ENCODE data around the gene PLAC1.

The PLAC1 gene, protein sequence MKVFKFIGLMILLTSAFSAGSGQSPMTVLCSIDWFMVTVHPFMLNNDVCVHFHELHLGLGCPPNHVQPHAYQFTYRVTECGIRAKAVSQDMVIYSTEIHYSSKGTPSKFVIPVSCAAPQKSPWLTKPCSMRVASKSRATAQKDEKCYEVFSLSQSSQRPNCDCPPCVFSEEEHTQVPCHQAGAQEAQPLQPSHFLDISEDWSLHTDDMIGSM

DNA sequence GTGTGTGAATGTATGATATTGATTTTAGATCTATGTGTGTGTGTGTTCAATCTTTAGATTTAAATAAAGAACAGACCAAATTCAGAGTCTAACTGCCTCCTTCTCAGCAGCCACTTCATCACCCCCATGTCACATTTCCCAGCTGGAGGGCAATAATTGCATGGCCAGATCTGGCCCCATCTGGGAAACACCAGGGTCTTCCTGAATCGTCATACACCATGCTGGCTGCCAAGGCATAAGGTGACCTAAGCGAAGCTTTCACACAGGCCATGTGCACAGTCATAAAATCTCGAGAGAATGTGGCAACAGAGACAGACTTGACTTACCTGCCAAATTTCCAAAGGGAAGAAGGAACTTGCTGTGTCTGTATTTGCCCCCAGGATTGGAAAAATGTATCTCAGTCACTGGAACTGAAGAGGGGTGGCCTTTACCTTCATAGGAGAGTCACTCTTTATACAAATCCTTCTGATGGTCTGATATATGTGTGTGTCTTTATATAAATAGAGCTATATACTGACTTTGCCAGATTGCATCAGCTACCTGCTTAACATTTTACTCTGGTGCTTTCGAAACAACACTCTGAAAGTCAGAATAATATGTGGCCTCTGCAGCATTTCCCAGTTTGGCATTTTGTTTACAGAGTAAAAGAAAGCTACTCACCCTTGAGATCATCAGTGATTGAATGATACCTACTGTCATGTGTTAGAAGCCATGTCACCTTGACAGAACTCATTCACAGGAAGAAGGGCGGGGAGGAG is at the start of gene PLAC1:
PLAC1 (minus strand) TSS at position 470 of the 758 bp plus-strand sequence. CDS start 91,789 bp downstream, outside the sequence.
- no peak for DNase-seq

DNA sequence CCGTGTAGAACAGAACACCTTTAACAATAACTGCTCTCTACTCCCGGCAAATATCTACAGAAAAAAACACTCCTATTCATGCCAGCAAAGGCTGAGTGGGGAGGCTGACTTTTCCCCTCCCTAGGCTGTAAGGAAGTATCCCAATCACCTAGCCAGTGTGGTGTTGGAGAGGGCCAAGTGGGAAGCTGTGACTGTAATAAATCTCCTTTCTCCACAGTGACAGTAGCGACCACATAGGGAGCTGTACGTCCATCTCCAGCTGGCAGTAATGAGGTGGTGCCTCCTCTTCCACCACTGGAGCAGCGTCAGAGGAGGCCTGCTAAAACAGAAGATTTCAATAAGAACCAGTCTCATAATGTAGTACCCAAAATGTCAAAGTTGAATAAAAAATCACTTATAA is 47.9 kb upstream of the PLAC1 start:
- no peak for DNase-seq

DNA sequence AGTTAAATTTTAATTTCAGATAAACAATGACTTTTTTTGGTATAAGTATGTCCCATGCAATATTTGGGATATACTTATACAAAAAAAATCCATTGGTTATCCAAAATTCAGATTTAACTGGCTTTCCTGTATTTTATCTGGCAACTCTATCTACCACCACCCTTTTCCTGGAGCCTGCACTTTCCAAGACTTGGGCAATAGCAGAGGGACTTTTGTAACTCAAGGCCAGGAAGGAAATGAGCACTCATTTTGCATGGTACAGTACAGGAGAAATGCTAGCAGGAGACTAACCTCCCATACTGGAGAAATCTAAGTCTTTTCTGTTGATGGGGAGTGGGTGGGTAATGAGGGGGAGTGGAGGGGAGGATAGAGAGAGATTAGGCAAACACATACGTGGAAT is 37.7 kb upstream of the PLAC1 start:
- no peak for DNase-seq

DNA sequence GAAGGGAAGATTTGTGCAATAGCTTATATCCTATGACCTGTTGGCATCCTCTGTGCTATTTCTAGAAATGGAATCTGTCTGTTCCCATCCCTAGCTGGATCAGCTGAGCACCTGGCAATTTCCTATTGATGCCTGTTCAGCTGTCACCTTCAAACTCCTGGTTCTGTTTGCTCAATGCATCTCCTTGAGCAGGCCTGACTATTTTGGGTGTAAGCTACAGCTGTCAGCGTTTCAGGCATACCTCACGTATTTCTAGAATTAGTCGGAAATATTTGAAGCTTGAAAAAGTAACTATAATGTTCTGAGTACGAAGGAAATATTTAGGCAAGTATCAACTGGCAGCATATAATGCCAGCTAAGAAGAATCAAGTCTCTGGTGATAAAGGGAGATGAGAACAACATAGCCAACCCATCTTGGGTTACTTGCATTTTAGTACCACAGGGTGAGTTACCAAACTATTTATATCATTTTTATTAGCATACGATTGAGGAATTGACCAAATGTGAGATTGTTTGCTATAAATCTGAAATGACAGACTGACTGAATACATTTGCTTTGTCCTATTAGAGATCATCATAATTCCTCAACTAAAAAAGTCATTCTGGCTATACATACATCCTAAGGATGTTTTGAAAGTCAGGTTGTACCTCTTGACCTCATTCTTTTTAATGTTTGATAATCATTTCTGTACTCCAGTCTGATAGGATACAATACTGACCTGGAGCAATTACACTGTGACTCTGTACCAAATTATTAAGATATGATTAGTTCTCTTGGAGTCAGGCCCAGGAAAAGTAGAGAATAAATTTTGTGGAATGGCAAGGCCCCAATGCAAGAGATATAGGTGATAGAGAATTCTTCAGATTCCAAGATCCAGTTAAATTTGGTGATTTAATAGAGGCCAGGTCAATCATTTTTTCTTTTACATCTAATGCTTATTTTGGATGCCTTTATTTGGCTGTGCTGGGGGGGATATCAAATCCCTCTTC is 36.4 kb upstream of the PLAC1 start:
- DNase-seq: no peak

DNA sequence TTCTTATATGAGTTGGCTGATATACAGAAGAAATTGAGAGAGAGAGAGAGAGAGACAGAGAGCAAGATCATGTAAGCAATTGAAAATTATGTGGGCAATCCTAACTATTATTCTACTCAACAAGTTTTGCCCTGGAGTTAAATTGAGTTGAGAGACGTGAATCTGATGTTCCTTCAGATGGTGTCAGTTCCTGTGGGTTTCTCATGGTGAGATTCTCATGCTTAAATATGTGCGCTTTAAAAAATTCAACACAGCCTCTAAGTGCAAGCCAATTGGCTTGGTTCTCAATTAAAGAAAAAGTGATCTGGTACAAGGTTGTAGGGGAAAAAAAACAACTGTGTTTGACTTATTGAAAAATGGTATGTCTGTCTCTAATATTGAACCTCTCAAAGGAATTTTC is 35.4 kb upstream of the PLAC1 start:
- no peak for DNase-seq

DNA sequence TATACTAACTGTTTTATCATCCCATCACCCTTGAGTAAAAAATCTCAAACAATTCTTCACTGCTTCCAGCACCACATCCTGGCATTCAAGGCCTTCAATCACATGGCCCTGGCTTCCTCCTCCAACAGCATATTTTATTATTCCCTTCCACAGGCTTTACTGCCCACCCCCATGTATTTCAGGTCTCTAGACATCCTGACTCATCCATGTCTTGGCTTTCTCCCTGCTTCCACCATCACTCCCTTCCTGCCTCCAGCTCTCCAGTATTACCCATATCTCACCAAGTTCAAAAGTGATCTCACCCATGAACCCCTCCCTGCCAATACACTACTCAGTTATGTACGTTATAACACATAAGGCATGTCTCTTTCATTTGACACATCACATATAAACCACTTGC is 34.7 kb upstream of the PLAC1 start:
- DNase-seq: no peak

DNA sequence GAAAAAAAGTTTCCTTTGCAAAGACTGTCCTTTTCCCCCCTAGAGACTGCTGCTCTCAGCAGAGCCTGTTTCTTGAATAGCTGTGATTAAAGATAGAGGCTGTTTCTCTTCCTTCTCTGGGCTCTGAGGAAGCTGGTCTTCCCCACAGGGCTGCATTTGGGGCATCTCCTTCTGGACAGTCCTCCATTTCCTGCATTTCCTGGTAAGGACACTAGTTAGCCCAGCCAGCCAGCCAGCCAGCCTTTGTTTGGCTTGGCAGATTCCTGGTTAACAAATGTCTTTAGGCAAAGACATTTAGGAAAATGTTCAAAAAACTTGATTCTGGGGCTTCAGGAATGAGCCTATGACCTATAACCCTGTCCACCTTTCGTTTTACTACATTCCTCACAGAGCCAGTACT is 34.0 kb upstream of the PLAC1 start:
- no peak for DNase-seq

DNA sequence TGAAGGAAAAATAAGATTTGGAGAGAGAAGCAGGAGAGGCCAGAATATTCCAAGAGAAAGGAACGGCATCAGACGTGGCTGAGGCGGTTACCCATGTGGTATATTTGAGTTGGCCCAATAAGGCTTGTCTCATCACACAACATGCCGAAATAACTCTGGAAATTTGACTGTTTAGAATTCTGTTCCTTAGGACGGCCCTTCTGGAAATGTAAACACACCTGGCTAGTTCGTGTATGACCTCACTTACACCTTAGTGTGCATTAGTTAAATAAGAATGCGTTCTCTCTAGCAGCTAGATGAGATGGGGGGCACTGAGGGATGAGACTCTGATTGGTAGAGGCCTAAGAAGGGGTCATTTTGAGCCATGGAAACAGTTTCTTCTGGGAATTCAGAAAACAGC is 33.2 kb upstream of the PLAC1 start:
- DNase-seq: no peak

DNA sequence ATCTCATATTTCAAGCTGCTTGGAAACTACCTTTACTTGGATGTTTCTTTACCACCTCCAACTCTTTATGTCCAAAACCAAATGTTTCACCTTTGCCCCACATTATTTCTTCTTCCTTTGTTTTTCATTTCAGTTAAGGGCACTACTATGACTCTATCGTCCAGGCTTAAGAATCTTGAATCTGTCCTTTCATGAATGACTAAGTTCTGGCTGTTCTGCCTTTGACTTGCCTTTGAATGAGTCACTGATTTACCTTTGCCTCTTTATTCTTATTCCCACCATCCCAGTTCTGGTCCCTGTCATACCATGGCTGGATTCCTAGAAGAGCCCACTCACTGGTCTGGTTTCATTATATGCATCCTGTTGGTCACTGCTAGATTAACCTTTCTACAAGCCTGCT is 30.6 kb upstream of the PLAC1 start:
- no peak for DNase-seq

DNA sequence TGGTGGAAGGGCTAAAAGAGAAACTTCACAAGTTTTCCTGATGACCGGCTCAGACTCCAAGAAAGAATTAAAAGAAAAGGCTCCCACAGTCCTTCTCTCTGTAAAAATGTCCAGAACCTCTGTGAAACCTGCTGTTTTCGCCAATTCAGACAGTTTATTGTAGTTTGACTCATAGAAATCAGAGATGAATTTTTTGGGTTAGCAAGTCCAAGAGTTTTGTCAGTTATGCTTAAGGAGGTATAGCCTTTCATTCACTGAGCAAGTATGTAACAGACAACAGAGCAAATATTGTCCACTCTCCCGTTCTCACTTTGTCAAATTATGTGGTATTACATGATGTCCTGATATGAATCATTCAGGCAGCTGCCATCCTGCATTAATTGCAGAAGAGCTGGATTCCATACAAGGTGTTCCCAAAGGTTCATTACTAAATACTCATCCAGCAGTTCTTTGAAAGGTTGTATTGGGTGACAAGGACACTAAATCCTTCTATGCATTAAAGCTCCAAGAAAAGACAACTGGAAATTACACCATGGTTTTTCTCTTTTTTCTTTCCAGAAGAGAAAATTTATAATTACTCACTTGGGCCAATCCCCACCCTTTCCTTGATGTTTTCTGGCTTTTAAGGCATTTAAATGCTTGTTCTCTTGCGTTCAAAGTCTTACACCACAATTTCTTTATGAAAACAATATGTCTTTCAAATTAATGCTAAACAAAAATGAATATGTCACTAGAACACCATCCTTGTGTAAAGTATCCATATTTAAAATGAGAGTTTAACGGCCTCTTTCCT is 30.0 kb upstream of the PLAC1 start:
- no peak for DNase-seq

DNA sequence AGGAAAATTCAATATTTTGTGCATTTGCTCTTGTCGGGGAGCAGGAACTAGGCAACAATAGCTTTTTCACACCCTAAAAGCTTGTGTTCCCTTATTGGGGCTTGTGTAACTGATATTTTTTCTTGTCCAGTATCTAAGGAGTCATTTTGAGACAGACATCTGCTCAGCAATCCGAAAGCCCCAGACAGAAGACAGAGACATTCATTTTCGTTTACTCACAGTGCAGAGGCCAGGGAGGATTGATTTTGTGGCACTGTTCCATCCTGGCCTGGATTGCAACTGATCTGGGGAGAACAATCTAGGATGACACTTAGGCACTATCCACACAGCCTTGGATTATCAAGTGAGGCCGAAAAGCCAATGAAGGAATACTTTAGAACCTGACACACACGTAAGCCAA is 27.4 kb upstream of the PLAC1 start:
- DNase-seq: no peak

DNA sequence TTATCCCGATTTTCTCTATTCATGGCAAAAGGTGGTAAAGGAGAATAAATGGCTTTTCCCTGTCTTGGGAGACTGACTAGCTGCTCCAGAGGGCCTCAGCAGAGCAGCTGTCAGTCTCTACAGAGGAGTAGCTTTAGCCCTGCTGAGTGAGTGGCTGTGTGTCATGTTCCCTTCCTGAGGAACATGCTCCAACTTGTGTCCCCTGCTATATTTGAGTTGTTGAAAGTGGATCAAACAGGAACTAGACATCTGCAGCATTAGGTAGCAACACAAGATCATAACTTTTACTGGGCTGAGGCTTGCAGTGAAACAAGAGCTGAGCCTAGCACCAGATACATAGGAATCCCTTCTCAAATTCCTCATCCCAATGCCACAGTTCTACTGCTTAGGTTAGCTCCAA is 26.7 kb upstream of the PLAC1 start:
- no peak for DNase-seq

DNA sequence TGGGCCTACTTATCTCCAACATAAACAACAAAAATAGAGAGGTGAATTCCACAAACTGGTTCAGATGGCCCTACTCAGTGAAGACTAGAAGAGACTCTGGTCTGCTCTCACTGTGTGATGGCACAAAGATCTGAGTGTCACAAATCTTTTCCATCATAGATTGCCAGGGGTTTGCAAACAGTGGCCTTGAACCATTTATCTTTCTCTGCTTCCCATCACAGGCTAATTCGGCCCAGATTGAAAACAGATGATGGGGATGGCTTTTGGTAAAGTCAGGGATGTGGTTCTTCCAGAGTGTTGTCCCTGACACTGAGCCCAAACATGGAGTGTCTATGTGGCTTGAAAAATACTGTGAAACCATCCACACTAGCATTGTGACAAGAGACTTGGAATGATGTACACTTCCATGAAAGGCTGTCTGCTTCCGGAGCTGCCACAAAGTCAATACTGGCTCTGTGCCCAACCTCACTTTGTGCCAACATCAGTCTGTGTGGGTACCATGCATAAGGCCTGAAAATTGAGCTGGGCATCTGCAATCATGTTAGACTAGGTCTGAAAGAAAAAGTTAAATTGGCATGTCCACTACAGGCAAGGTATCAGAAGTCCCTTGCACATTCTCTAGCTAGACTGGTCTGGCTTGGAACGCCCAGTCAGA is 25.2 kb upstream of the PLAC1 start:
- peak; percentile 10 for DNase-seq

DNA sequence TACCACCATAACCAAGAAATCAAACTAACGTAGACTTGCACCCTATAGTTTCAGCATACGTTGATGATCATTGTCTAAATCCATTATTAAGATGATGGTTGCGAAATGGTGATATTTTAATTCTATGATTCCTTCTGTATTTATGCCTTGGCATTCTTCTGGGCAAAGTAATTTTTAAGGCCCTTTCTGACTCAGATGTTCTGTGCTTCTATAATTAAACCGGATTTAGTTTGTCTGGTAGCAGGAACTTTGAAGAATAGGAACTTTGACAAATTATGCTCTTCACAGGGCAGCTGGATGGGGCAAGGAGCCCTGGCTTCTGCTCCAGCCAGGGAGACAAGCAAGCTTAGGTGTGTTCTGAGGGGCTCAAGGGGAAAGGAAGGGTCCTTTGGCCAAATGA is 23.8 kb upstream of the PLAC1 start:
- DNase-seq: no peak

DNA sequence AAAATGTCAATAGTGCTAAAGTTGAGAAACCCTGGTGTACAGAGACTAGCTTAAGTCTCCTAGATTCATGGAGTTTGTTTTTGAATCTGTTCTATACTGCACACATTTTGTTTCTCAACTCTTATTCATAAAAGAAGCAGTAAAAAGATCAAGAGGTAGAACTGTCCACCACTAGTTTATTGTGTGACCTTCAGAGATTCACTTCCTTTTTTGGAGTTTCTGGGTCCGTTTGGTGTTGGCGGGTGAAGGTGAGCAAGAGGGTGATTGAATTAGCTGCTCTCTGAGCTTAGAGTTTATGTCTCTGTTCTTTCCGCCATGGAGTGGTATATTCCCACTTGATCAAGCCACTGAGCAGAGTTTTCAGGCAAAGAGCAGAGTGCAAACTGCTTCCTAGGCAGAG is 21.4 kb upstream of the PLAC1 start:
- DNase-seq: no peak

DNA sequence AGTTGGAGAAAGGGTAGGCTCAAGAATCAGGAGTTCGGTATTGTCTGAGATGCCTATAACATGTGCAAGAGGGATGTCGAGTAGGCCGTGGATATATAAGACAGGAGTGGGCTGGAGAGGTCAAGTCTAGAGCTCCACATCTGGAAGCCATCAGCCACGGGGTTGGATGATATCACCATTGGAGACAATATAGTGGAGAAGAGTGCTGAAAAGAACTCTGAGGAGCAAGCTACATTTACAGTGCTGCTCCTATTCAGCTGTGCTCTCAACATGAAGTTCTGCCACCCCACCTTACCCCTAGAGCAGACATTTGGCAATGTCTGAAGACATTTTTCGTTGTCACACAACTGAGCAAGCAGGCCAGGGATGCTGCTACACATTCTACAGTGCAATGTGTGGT is 20.9 kb upstream of the PLAC1 start:
- no peak for DNase-seq

DNA sequence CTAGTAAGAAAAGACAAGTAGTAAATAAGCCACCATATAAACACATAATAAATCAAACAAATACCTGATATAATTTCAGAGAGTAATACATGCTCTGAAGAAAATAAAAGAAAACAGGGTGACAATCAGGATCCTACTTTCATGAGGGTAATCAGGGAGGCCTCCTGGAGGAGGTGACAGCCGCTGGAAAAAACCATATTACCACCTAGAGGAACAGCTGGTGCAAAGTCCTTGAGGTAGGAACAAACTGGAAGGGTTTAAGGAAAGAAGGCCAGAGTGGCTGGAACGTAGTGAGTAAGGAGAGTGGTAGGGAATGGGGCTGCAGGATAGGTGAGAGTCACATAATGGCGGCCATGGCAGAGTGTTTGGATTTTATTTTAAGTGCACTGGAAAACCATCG is 19.1 kb upstream of the PLAC1 start:
- no peak for DNase-seq

DNA sequence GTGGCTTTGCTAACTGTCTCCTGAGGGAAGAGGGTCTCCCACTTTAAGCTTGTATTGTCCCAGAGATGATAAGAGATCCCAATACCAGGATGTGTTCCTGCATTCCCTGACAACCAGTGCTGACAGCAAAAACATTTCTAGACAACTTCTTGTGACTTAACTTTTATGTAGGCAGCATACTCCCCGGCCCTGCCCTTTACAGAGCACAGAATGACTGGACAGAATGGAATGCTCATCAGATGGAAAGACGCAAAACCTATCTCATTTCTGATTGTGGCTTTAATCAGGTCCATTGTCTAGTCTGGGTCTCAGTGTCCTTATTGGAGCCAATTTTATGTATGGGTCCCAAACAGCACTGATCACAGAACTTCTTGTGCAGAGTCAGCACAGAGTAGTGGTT is 18.2 kb upstream of the PLAC1 start:
- DNase-seq: no peak

DNA sequence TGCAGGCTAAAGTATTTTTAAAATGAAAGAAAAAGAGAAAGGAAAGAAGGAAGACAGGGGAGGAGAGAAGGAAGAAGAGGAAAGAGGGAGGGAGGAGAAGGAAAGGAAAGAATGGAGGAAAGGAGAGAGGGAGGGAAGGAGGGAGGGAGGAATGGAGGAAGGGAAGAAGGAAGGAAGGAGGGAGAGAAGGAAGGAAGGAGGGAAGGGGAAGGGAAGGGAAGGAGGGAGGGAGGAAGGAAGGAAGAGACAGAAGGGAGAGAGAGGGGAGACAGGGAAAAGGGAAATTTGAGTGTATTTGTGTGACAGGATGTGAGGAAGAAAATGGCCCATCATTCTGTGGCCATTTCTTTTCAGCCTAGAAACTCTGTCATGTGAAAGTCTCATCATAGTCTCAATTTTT is 14.9 kb upstream of the PLAC1 start:
- no peak for DNase-seq

DNA sequence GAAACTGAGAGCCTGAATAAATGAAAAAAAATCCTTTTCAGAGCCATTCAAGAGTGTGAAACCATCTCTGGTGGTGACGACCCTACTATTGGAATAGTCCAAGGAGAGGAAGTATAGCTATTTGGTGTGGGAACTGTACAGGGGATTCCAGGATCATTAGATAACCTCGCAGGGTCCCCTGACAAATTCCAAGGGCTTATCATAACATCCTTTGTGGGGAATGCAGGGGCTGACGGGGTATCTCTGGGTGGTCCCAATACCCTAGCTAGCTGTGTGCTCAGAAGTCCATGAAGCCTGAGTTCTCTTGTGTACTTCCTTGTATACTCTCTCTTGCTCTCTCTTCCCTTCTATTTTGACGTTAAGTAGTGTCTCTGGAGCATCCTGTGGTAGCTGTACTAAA is 13.8 kb upstream of the PLAC1 start:
- no peak for DNase-seq

DNA sequence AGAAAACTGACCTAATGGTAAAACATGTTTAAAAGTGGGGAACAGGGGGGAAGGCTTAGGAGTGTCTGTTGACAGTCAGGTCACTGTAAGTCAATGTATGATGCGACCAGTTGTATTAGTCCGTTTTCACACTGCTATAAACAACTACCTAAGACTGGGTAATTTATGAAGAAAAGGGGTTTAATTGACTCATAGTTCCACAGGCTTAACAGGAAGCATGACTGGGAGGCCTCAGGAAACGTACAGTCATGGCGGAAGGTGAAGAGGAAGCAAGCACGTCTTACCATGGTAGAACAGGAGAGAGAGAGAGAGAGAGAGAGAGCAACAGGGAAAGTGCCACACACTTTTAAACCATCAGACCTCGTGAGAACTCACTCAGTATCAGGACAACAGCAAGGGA is 13.0 kb upstream of the PLAC1 start:
- DNase-seq: no peak

Measured in NCI-H446 treated with DMSO at 0.1 percent for 48 hours (cell line).